GM21360 (cell line): ENCODE results near the gene RBMS3.
"Not testable (repeated sequence)": the region's sequence is repeated elsewhere in the genome, so short reads cannot be mapped to it uniquely, and the experiment has no call there.

Experiments
- ATAC-seq: cut with Tn5 transposase; IDR thresholded peaks from one replicate; pipeline ENCODE4 v1.9.1; 2021; ENCODE audit warnings: mild to moderate bottlenecking, moderate library complexity; ENCODE audit not compliant: unreplicated experiment

Gene RBMS3

DNA sequence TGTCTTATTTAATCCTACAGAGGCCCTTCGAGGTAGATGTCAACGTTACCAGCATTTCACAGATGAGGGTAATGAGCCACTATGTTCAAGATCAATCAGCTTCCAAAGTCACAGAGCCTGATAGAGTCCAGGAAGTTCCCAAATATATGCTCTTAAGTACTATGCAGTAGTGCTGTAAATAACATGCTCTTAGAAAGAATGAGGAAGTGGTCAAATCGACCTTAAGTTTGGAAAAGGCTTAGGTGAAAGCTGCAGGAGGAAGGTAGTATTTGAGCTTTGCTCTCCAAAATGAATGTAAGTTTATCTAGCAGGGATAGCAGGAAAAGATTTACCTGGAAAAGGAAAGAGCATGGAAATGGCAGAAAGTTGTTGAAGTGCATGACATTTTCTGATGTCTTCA, 234.0 kb downstream of the RBMS3 start:
- ATAC-seq: no peak

DNA sequence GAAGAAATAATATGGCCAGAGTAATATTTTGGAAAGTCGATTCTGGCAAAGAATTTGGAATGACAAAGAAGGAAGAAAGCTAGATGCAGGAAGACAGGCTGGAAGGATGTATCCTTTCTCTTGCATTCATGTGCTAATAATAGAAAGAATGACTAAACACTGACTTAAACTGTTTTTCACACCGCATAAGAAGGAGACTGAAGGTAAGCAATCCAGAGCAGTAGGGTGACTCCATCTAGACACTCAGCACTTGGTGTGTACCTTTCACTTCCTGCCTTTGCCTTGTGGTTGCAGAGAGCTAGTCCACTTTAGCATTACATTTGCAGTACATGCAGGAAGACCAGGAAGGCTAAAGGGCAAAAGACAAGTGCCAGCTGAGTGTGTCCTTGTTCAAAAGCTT, 234.6 kb downstream of the RBMS3 start:
- ATAC-seq: no peak

DNA sequence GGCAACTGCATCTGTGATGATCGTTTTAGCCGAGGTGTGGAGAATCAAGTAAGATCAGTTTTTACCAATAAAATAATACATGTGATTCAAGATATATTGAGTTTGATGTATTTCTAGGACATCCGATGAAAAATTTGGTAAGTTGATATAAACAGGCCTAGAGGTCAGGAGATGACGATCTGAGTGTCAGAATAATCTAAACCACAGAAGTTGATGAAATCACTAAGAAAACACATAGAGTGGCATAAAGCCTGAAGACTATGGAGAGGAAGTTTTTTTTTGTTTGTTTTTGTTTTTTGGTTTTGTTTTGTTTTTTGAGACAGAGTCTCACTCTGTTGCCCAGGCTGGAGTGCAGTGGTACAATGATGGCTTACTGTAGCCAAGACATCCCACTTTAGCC, 235.3 kb downstream of the RBMS3 start:
- ATAC-seq: no peak

DNA sequence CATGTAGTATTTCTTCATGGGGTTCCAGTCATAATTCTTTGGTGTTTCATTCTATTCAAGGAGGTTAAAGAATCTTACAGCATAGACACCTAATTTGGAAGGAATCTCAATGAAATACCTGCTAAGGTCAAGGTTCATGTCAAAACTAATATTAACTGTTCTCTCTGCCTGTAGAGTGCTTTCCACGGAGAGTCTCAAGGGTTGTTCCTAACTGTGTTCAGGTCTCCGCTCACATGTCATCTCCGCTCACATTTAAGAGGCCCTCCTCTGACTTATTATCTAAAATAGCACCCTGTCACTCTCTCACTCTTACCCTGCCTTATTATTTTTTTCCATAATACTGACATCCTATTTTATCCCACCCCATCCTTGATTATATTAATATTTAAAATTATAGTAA, 239.9 kb downstream of the RBMS3 start:
- ATAC-seq: no peak

DNA sequence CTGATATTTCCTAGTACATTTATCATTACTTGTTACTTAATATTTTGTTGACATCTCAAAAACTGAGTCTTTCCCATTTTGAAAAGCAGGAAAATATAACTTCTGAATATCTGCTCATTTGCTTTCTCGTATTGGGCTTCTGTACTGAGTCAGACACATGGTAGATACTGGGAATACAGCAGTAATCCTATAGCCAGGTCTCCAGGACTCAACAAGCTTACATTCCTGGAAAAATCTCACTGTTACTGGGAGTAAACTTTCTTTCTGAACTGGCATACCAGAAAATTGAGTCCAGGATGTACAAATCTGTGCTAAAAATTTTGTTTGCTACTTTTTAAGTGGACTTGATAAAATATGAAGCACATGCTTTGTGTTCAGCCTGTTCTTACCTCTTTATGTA, 240.4 kb downstream of the RBMS3 start:
- ATAC-seq: no peak

DNA sequence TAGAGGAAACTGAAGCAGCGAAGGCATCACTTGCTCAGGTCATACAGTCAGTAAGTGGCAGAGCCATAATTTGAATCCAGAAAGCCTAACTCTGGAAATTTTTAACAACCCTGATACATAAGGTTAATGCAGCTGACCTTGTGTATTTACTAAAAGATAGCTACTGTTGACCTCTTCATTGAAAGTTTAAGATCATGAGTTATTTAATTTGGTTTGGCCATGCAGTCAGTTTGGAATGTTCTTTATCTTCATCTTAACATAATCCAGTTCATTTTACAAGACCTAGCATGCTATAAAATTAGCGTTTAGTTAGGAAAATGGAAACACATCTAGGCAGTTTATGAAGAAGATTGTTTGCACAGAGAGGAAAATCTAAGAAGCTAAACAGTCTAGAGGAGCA, 240.9 kb downstream of the RBMS3 start:
- no peak for ATAC-seq

DNA sequence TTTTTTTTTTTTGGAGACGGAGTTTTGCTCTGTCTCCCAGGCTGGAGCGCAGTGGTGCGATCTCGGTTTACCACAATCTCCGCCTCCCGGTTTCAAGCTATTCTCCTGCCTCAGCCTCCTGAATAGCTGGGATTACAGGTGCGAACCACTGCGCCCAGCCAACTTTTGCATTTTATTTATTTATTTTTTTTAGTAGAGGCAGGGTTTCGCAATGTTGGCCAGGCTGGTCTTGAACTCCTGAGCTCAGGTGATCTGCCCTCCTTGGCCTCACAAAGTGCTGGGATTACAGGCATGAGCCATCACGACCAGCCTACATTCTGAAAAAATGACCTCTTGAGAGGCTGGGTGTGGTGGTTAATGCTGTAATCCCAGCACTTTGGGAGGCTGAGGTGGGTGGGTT, 243.6 kb downstream of the RBMS3 start:
- ATAC-seq: not testable (repeated sequence)

DNA sequence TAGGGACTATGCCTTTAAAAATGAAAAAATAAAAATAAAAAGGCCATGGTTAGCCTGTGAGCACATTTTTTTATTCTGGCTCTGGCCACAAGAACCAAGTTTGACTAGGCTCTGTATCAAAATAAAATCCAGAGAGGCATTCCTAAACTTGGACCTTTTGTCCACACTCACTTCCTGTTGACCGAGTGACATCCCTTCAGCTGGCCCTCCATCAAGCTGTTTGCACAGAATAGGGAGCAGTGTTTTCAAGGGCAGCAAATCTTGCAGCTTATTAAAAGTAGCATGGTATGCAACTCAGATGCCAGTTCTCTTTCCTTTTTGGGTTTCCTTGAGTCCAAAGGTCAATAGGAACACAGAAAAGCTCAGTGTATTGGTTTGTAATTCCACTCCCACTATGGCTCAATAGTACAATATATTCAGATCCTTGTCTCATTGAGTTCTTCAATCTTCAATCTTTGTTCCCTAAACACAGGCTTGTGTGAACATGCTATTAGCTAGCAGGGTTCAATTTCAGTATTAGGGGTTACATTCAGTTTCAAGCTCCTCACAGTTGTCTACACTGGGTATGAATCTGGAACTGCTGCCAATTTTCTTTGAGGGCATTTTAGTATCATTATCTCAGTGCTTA, 244.5 kb downstream of the RBMS3 start:
- no peak for ATAC-seq

DNA sequence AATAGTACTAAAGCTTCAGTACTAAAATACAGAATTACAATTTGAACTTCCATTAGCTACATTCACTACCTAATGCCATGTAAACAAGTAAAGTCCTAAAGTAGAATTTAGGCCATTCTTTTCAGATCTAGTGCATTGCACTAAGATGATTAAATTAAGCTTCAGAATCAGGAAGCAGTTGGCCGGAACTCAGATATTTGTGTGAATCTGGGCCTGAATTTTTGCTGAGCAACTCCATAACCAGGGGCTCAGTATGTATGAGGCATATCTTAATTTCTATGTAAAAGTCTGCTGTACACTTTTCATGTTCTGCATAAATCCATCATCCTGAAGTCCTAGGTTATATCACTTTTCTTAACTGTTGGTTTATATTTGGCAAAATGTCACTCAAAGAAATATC, 246.4 kb downstream of the RBMS3 start:
- no peak for ATAC-seq

DNA sequence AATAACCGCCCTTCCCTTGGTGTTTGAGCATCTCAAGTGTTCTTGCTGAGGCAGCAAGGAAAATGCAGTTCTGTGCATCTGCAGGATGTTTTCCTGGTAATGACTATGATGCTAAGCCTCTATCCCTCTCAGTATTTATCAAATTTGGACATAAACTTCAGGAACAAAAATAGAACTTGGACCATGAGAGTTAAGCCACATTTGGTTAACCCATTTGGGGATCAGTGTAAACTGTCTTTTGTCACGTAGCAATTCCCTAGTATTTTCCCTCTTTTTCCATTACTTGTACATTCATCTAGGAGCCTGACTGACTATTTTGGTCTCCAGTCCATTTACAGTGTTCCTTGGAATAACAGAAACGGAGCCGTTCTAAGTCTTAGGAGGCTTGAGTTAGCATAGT, 250.8 kb downstream of the RBMS3 start:
- no peak for ATAC-seq

DNA sequence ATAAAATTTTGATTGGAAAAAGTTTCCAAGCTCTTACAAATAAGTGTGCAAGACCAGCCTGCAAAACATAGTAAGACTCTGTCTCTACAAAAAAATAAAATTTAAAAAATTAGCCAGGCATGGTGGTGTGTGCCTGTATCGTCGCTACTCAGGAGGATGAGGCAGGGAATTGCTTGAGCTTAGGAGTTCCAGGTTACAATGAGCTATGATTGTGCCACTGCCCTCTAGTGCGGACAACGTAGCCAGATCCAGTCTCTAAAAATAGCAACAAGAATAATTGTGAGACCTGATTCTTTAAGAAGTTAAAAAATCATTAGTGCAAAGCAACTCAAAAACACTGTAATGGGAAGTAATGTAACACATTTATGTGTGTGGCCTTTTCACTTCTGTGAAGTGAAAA, 251.6 kb downstream of the RBMS3 start:
- no peak for ATAC-seq

DNA sequence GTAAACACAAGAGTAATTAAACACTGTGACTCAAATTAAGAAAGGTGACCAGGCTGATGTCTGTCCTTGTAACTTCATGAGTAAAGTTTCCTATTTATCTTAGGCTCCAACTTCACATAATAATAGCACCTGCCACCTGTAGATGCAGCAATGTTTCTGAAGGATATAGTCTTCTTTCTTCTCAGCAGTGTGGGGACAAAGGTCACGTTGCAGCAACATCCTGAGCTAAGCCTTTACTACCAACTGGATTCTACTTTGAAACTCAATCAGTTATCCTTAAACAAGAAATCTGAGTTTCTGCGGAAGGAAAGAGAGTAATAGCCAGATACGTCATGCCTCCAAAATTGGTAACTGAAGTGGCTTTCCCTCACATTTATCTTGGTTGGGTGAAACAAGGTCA, 253.1 kb downstream of the RBMS3 start:
- ATAC-seq: no peak

DNA sequence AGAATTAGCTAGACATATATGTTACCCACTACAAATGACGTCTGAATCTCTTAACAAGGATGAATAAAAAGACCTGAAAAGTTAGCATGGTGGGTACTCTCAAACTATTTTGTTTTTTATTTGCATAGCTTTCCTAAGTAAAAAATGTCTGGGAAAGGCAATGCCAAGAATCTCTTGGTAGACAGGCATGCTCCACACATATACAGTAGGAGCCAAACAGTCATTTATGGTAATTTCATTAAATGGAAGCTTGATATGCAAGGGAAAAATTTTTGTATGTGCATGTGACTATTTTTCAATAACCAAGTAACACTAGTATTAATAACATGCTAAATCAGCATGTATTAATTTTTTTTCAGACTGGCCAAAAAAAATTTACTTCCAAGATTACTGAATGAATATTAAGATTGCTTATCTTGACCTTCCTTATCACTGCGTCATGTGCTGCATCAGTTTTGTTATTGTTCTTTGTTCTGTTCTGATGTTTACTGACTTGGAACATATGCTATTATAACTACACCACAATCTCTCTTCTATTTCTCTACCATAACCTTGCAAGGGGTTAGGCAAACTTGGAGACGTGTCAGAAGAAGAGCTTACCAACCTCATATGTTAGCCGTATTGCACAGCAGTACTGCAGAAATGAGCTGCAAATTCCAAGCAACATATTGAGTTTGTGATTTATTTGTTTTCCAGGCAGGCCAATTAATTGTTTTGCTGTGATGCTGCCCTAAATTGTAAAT, 255.3 kb downstream of the RBMS3 start:
- ATAC-seq: no peak

DNA sequence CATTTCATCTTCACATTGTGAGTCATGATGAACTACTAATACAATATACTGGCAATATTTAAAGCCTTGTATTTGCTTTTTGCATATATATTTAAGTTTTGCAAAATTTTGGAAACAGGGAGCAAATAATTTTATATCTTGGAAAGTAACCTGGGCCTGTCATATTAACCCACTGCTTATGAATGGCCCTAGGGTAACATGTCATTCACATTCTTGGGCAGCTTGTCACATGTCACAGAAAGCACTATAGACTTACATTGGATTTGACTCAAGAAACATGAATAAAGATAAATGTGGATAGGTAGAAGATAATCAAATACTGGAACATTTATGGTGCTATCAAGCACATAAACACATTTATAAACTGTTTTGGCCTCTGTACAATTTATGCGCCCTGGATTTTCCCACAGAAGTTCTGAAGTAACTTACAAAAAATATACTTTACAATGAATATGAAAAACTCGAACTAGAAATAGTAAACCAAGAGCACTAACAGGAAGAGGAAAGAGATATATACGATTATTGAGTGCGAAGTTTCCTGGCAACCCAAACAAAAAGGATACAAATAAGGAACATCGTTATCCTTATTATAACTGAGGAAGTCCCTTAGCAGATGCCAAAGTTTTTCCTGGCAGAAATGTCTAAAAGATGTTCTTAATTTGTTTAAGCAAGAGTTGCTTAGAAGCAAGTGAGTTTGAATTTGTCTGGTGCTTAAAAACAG, 257.2 kb downstream of the RBMS3 start:
- ATAC-seq: no peak

DNA sequence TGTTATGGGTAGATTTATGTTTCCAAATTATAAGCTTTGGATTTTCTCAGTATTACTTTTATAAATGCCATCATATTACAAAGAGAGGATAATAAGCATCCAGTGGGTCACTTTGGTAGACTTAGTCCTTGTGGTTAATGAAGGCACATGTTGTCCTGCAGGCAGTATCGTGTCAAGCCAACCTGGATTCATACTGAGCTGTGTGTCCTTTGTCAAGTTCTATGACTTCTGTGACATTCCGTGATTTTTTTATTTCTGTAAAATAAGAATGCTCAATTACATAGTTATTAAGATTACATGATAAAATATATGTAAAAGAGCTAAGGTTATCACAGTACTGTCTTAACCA, 257.7 kb downstream of the RBMS3 start:
- no peak for ATAC-seq

DNA sequence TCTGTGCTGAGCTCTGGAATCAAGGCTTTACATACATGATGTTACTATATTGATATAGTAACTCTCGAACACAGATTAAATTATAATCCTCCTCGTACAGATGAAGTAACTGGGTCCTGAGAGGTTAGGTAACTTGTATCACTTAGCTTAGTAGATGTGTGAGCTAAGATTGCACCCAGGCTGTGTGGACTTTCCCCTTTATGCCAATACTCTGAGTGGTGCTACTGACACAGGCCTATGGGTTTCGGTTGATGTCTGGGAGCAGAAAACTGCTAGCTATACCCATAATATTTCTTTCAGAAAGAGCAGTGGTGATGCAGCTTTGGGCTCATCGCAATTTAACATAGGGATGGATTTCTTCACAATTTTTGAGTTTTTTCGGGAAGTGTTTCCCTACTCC, 259.7 kb downstream of the RBMS3 start:
- no peak for ATAC-seq

DNA sequence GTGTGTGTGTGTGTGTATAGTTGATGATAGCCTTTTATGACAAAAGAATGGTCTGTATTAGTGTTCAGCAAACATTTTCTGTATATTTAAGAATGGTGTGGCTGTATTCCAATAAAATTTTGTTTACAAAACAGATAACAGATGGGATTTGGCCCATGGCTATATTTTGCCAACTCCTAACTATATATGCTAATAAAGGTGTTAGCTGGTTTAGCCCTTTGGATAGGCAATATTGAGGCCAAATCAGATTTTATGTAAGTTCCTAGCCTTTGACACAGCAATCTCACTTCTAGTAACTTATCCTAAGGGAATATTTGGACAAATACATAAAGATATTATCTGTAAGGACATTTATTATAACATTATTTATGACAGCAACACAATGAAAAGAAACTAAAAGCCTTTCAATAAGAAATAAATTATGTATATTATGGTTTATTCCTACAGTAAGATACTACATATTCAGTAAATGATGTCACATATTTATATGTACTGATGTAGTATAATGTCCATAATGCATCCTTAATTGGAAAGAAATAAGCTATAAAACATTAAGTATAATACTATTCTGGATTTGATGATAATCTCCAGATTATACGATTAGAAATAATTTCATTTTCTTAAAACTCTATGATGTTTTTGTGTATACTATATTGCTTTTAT, 264.0 kb downstream of the RBMS3 start:
- no peak for ATAC-seq

DNA sequence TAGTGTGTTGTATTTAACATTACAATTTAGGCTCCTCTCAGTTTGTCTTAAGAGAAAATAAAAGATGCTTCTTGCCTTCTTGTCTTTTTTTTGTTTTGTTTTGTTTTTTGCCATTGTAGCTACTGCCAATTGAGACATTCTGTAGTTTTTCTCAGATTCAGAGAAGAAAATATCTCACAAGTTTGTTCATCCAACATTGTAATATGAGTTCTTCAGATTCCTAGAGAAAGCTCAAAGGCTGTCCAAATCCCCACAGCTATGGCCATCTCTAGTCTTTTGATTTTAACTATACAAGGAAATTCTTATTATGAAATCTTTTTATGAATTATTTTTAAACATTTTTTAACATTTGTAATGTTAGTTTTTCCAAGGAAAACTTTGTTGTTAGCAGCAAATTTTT, 264.7 kb downstream of the RBMS3 start:
- no peak for ATAC-seq

DNA sequence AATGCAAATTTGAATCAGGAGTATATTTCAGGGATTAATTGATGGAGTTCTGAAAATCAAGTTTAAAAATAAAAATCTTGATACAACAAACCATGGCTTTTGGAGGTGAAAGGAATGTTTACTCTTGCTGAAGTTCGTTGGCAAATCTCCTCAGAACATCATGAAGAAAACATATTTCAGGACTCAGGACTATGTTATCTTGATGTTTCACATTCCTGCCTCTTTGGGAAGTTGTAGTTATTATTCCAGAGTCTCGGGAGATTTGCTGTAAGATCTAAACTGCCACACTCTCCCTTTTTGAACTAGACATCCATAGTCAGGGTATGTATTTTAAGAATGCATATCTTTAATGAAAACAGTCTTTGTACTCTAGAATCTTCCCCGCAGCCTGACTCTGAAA, 271.2 kb downstream of the RBMS3 start:
- ATAC-seq: no peak

DNA sequence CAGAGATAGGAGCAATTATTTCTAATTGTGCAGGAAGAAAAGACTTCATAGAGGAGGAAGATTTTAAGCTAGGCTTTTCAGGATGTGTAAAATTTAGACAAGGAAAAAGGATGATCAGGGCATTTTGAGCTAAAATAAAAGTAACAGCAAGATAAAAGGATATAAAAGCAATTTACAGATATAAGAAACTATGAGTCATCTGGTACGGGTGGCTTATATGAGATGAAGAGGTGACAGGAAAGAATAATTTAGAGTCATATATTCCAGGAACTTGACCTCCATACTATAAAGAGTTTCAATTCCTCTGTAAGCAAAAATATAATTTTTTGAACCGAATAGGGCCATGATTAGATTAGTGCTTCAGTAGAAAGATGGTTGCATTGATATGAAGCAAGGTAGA, 273.7 kb downstream of the RBMS3 start:
- no peak for ATAC-seq

DNA sequence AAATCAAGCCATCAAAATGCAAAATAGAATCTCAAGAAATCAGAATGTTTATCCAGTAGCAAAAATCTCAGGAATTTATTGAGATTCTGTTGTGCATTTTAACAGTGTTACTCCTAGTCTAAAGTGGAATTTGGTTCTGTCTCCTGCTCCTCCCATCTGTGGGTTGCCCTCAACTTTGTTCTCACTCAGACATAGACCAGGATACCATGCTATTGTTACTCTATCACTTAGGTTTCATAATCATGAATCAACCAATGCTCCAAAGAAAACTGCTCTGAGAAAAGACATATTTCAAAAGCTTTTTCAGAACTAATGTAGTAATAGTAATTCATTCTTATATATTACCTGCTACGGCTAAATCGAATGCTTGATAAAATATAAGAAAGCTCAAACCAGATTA, 274.7 kb downstream of the RBMS3 start:
- ATAC-seq: no peak

DNA sequence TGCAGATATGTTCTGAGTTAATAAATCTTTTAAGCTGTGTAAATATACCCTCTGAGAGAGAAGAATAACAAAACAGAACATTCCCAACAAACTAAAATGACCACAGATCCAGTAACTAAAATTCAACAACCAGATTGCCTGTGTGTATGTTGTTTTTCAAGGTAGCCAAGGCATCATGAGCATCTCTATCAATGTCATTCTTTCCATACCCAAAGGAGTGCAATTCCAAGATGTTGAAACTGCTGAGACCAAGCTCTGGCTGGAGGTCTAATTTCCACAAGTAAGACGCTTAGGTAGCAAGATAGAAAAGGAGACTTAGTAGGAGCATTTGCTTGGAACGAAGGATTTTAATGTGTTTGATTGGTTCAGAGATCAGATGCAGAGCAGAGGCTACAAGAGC, 276.3 kb downstream of the RBMS3 start:
- ATAC-seq: no peak
